ENCODE results near the gene XXYLT1. TPM values are rescaled to one million over a fixed set of nuclear protein-coding genes. Genes with fewer than 3 reads are reported as not detected.
"Not testable (repeated sequence)": the region's sequence is repeated elsewhere in the genome, so short reads cannot be mapped to it uniquely, and the experiment has no call there.

Gene XXYLT1
- total RNA-seq, 1 donor from 2014 or later, result 25.4 TPM

GRCh38 chr3:195096053-195096452, 174.9 kb downstream of the XXYLT1 start:
- Mint-ChIP-seq H3K9me3 (ENCODE audit: low read depth) (peaks cover 3% of the 10 kb centered on the region), H3K4me1 (ENCODE audit: low read depth) (peaks cover 9% of the 10 kb centered on the region), H3K27me3 (no peaks in the 10 kb centered on the region), H3K27ac (no peak overlapping the region), H3K4me3 (ENCODE audit: low read depth) (no peak overlapping the region), H3K36me3 (ENCODE audit: insufficient read depth) (peaks cover 5% of the 10 kb centered on the region)
- TF ChIP-seq CTCF (IDR thresholded peaks at IDR 0.05; ENCODE audit: unreplicated experiment), result no peak
- DNase-seq (ENCODE audit: low spot score, unreplicated experiment), result no peak

GRCh38 chr3:195095704-195096036, 175.3 kb downstream of the XXYLT1 start:
- no peak overlapping the region for H3K4me3 Mint-ChIP-seq (ENCODE audit: low read depth)
- no peak overlapping the region for H3K27ac Mint-ChIP-seq
- H3K36me3 Mint-ChIP-seq (ENCODE audit: insufficient read depth), result peaks cover 5% of the 10 kb centered on the region
- H3K4me1 Mint-ChIP-seq (ENCODE audit: low read depth), result peaks cover 9% of the 10 kb centered on the region
- no peaks in the 10 kb centered on the region for H3K27me3 Mint-ChIP-seq
- no peak for TF ChIP-seq CTCF (IDR thresholded peaks at IDR 0.05; ENCODE audit: unreplicated experiment)
- no peak for DNase-seq (ENCODE audit: low spot score, unreplicated experiment)
- peaks cover 3% of the 10 kb centered on the region for H3K9me3 Mint-ChIP-seq (ENCODE audit: low read depth)

GRCh38 chr3:195095035-195095703, 175.8 kb downstream of the XXYLT1 start:
- H3K36me3 Mint-ChIP-seq (ENCODE audit: insufficient read depth), result peaks cover 5% of the 10 kb centered on the region
- H3K27ac Mint-ChIP-seq, result peak overlapping the region; percentile 60
- no peak for DNase-seq (ENCODE audit: low spot score, unreplicated experiment)
- H3K4me3 Mint-ChIP-seq (ENCODE audit: low read depth), result no peak overlapping the region
- H3K27me3 Mint-ChIP-seq, result no peaks in the 10 kb centered on the region
- peaks cover 3% of the 10 kb centered on the region for H3K9me3 Mint-ChIP-seq (ENCODE audit: low read depth)
- H3K4me1 Mint-ChIP-seq (ENCODE audit: low read depth), result peaks cover 9% of the 10 kb centered on the region
- TF ChIP-seq CTCF (IDR thresholded peaks at IDR 0.05; ENCODE audit: unreplicated experiment), result no peak

GRCh38 chr3:195094191-195094921, 176.6 kb downstream of the XXYLT1 start:
- Mint-ChIP-seq H3K36me3 (ENCODE audit: insufficient read depth) (peaks cover 5% of the 10 kb centered on the region), H3K9me3 (ENCODE audit: low read depth) (peaks cover 3% of the 10 kb centered on the region), H3K4me1 (ENCODE audit: low read depth) (peaks cover 9% of the 10 kb centered on the region), H3K4me3 (ENCODE audit: low read depth) (no peak overlapping the region), H3K27me3 (no peaks in the 10 kb centered on the region), H3K27ac (peak overlapping the region; percentile 65)
- DNase-seq (ENCODE audit: low spot score, unreplicated experiment), result no peak
- no peak for TF ChIP-seq CTCF (IDR thresholded peaks at IDR 0.05; ENCODE audit: unreplicated experiment)

GRCh38 chr3:195093731-195094130, 177.2 kb downstream of the XXYLT1 start:
- H3K9me3 Mint-ChIP-seq (ENCODE audit: low read depth), result peaks cover 3% of the 10 kb centered on the region
- no peak for TF ChIP-seq CTCF (IDR thresholded peaks at IDR 0.05; ENCODE audit: unreplicated experiment)
- H3K4me1 Mint-ChIP-seq (ENCODE audit: low read depth), result peaks cover 9% of the 10 kb centered on the region
- H3K36me3 Mint-ChIP-seq (ENCODE audit: insufficient read depth), result peaks cover 5% of the 10 kb centered on the region
- no peak overlapping the region for H3K4me3 Mint-ChIP-seq (ENCODE audit: low read depth)
- H3K27me3 Mint-ChIP-seq, result no peaks in the 10 kb centered on the region
- no peak overlapping the region for H3K27ac Mint-ChIP-seq
- no peak for DNase-seq (ENCODE audit: low spot score, unreplicated experiment)

GRCh38 chr3:195087840-195088601, 182.9 kb downstream of the XXYLT1 start:
- H3K4me1 Mint-ChIP-seq (ENCODE audit: low read depth), result peaks cover 14% of the 10 kb centered on the region
- H3K36me3 Mint-ChIP-seq (ENCODE audit: insufficient read depth); H3K9me3 Mint-ChIP-seq (ENCODE audit: low read depth); DNase-seq (ENCODE audit: low spot score, unreplicated experiment); H3K27me3 Mint-ChIP-seq: not testable (repeated sequence)
- H3K27ac Mint-ChIP-seq, result peak overlapping the region; percentile 95
- peak overlapping the region; percentile 77 for H3K4me3 Mint-ChIP-seq (ENCODE audit: low read depth)

Measured in progenitor cell of endocrine pancreas (in vitro differentiated cells).